Right kidney (tissue), 9 donors: ENCODE results near the gene NTN4.
"Not testable (repeated sequence)": the region's sequence is repeated elsewhere in the genome, so short reads cannot be mapped to it uniquely, and the experiment has no call there.

Experiments used
- DNase-seq: peaks from one replicate; pipeline ENCODE4 v3.0.0-alpha.2; 2016
- long read RNA-seq, 8 donors: transcript quantifications; one replicate each; lab custom pipeline, GENCODE V29; 2026

The NTN4 gene
- long read RNA-seq, donor 1, transcript NTN4-201 (10 exons, 3,615 nt), result major isoform, 17 of 436 reads
- long read RNA-seq, donor 1, partial matches to known transcripts, result 77 of 436 reads
- long read RNA-seq, donor 1, other reads (novel, unspliced or antisense), result 342 of 436 reads
- long read RNA-seq, donor 2, transcript NTN4-201 (10 exons, 3,615 nt), result major isoform, 6 of 13 reads
- long read RNA-seq, donor 2, partial matches to known transcripts, result 7 of 13 reads
- long read RNA-seq, donor 2, other reads (novel, unspliced or antisense), result 0 of 13 reads
- long read RNA-seq, donor 3, transcript NTN4-201 (10 exons, 3,615 nt), result major isoform, 12 of 13 reads
- long read RNA-seq, donor 3, partial matches to known transcripts, result 0 of 13 reads
- long read RNA-seq, donor 3, other reads (novel, unspliced or antisense), result 0 of 13 reads
- long read RNA-seq, donor 4, transcript NTN4-201 (10 exons, 3,615 nt), result major isoform, 10 of 16 reads
- long read RNA-seq, donor 4, partial matches to known transcripts, result 6 of 16 reads
- long read RNA-seq, donor 4, other reads (novel, unspliced or antisense), result 0 of 16 reads
- long read RNA-seq, donor 5, transcript NTN4-201 (10 exons, 3,615 nt), result major isoform, 15 of 15 reads
- long read RNA-seq, donor 5, partial matches to known transcripts, result 0 of 15 reads
- long read RNA-seq, donor 5, other reads (novel, unspliced or antisense), result 0 of 15 reads
- long read RNA-seq, donor 6, transcript NTN4-201 (10 exons, 3,615 nt), result major isoform, 19 of 25 reads
- long read RNA-seq, donor 6, partial matches to known transcripts, result 5 of 25 reads
- long read RNA-seq, donor 6, other reads (novel, unspliced or antisense), result 0 of 25 reads
- long read RNA-seq, donor 7, transcript NTN4-201 (10 exons, 3,615 nt), result major isoform, 15 of 16 reads
- long read RNA-seq, donor 7, partial matches to known transcripts, result 0 of 16 reads
- long read RNA-seq, donor 7, other reads (novel, unspliced or antisense), result 0 of 16 reads
- long read RNA-seq, donor 8, transcript NTN4-201 (10 exons, 3,615 nt), result major isoform, 21 of 27 reads
- long read RNA-seq, donor 8, partial matches to known transcripts, result 5 of 27 reads
- long read RNA-seq, donor 8, other reads (novel, unspliced or antisense), result 0 of 27 reads

DNA sequence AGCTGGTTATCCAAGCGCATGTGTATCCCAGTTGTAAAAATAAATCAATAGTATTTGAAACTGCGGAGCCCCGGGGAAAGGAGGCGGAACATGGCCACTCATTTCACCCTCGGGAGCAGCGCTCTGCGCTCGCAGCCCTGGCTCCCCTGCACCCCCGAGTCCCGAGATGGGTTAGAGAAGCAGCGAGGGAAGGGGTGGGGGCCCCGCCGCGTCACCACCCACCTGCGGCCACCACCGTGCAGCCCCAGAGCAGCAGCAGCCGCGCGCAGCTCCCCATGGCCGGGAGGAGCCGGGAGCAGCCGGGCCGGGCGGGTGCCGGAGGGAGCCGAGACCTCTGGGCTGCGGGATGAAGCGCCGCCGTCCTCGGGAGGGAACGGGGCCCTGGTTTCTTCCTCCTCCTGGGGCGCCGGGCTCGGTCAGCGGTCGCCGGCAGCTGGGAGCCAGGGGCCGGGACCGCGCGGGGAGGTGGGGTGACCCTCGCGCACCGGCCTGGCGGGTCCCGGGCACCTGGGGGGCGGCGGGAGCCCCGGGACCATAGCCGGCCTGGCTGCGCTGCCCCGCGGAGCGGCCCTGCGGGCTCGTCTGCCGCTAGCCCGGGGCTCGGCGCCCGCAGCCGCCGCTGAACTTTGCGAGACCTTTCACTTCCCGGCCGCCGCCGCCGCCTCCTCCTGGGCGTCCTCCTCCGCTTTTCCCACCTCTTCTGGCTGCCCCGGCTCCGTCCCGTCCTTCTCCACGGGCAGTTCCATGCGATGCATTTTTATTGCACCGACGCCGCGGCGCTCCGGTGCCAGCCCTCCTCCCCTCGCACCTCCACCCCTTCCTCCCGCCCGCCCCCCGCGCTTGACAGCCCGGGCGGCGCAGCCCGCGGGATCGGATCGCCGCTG lies at the start of gene NTN4:
NTN4 (minus strand) TSS at position 732 of the 884 bp plus-strand sequence; CDS start at position 277, 455 bp downstream.
- peak; percentile 82 for DNase-seq

DNA sequence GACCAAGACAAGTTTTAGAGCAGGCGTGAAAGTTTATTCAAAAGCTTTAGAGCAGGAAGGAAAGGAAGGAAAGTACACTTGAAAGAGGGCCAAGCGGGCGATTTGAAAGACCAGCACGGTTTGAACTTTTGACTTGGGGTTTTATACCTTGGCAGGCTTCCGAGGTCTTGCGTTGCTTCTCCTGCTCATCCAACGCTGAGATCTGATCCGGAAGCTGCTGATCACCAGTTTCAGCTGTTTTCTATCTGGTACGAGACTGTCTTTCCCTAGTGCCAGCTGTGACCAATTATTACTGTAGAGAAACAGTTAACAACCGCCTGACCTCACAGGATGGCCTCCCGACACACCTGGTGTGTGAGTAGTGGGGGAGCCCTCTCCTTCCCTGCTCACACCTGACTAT lies 47.6 kb upstream of the NTN4 start:
- no peak for DNase-seq

DNA sequence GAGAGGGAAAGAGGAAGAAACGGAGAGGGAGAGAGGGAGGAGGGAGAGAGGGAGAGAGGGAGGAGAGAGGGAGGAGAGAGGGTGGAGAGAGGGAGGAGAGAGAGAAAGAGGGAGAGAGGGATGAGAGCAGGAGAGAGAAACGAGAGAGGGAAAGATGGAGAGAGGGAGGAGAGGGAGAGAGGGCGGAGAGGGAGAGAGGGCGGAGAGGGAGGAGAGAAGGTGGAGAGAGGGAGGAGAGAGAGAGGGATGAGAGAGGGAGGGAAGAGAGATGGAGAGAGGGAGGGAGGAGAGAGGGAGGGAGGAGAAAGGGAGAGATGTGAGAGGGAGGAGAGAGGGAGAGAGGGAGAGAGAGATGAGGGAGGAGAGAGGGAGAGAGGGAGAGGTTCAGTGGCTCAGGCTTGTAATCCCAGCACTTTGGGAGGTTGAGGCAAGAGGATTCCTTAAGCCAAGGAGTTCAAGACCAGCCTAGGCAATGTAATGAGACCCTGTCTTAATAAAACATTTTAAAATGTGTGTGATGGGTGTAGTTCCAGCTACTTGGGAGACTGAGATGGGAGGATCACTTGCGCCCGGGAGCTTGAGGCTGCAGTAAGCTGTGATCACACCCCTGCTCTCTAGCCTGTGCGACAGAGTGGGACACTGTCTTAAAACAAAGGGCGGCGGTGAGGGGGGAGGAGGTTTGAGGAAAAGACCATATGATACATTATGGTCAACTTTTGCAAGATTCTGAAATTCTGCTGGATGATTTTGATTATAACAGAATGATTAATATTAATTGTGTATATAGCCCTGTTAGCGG lies 46.9 kb upstream of the NTN4 start:
- DNase-seq, result no peak

DNA sequence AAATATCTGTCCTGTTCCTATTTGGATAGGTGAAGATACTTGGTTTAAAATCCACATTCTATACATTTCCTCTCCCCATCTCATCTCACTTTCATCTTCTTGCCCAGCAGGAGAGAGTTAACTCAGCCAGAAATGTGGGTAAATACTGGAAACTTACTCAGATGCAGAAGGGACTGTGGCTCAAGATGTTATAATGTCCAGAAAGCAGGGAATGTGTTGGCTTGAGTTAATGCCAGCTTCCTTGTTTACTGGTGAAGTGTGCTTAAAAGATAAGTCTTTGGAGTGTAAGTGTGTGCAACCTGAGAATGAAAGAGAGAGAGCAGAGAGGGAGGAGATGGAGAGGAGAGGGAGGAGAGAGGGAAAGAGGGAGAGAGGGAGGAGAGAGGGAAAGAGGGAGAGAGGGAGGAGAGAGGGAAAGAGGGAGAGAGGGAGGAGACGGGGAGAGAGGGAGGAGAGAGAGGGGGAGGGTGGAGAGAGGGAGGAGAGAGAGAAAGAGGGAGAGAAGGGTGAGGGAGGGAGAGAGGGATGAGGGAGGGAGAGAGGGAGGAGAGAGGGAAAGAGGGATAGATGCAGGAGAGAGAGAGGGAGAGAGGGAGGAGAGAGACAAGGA lies 46.2 kb upstream of the NTN4 start:
- DNase-seq, result no peak

DNA sequence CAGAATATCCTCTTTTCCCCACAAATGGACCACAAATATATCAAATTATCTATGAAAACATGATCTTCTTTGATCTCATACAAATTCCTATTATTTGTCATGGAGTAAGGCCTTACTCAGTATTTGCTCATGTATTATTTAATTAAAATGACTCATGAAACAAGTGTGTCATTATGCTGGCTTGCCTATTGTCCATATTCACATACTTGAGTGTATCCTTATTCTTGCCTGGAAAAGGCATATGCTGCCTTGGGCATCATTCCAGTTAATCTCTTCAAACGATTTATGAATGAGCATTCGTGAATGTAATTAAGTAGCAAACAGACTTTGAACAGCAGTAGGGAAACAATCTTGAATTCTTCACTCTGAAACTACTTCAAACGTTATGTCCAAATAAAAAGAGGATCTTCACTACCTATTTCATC lies 45.6 kb upstream of the NTN4 start:
- no peak for DNase-seq

DNA sequence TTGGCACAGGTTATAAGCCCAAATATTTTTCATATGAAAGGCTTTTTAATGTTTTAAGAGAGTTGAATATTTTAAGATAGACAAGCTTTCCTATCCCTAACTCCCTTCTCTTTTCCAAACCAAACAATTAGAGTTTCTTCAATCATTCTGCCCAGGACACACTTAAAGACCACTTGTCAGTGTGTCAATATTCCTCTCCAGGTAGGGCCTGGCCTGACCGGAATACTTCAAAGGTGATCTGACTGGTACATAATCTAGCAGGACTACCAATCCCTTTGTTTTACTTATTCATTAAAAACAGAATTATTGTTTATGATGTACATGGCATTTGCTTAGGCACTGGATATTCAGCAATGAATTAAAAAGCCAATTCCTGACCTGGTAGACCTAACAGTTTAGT lies 44.0 kb upstream of the NTN4 start:
- no peak for DNase-seq

DNA sequence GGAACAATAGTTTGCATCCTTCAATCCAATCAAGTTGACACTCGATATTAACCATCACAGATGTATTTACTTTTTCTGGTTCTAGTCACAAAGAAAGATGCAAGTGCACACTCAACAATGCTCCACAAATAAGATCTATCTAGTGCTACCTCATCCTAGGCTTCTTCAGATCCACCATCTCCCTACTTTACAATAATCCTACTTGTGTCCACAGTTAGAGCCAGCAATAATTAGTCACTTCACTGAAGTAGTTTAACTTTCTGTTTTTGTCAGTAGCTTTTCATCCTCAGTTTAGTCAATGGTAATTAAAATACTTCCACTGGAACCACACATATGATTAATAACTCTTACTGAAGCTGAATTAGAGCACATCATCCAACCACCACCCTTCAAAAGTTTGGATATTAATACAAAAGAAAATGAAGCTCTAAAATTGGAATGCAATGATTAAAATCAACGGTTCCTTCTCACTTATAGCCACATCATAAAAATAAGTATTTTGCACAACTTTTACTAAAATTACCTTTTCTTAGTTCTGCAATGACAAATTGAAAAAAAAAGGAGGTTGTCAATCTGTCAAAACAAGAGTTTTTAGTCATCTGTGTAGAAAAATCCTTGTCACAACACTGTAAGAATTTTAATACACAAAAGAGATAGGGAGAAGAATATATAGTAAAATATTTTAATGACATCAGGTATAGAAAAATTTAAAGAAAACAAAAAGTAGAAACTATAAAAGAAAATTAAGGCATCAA lies 39.9 kb upstream of the NTN4 start:
- DNase-seq, result no peak

DNA sequence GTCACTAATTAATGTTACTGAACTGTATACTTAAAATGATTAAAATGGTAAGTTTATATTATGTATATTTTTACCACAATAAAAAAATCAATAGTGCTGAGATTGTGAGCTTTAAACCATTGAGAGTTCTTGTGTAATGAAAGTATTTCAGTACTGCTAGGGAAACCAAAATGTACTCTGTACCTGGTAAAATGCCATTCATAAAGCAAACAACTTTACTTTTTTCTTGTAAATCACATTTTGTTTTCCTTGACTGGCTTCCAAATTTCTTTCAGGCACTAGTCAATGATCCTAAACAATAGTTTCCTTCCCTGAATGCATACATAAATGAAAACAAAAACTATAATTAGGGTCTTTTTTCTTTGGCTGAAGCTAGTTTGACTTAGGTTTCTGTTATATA lies 38.8 kb upstream of the NTN4 start:
- no peak for DNase-seq

DNA sequence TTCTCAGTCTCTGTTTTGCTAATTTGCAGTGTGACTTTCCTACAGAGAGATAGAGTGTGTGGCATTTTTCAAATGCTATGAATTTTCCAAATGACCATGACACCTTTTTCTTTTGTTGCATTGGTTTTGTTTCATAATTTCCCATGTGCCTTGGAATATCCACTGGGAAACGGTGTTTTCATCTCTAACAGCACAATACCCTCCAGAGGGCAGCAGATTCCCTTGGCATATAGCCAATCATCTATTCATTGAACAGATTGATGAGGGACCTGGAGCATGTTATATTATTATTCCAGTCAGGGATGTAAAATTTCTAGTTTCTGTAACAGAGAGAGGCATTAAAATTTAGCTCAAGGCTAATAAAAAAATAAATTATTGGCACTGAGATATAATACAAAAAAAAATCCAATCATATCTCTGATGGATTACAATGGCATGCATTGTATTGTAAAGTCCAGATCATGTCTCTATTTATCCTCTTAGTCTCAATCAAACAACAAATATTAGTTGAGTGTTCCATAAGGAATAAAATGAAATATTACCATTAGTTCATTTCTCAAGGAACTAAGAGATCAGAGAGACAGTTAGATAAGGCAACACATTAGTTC lies 29.6 kb upstream of the NTN4 start:
- no peak for DNase-seq

DNA sequence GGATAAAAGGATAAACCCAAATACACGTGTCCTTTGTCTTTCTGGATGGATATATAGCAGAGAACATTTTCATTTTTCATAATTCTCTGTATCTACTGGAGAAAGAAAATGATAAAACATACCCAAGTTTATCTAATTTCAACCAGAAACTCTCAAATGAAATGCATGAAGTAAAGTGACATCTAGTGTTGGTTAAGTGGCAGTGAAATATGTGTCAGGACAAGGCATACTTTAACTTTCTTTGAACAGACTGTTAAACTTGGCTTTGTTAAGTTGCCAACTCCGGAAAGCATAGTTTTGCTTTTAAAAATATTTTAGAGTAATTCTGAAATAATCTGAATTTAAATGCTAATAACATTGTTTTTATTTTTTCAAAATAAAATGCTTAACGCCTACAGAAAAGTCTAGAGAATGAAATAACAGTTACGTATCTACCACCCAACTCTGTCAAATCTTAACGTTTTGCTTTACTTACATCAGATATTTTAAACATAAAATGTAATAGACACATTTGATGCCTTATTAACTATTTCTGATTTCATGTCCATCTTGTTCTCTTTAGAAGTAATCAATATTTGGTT lies 25.2 kb upstream of the NTN4 start:
- DNase-seq, result no peak

DNA sequence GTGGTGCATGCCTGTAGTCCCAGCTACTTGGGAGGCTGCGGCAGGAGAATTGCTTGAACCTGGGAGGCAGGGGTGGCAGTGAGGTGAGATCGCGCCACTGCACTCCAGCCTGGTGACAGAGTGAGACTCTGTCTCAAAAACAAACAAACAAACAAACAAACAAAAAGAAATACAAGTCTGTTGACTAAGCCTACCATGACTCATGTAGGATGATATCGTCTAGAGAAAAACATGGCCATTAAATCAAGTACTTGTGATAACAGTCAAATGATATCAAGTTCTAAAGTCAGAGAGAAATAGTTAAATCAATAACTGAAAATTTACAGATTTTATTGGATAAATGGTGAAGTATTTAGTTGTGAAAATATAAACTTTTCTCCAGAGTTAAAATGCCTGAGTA lies 21.6 kb upstream of the NTN4 start:
- DNase-seq, result not testable (repeated sequence)

DNA sequence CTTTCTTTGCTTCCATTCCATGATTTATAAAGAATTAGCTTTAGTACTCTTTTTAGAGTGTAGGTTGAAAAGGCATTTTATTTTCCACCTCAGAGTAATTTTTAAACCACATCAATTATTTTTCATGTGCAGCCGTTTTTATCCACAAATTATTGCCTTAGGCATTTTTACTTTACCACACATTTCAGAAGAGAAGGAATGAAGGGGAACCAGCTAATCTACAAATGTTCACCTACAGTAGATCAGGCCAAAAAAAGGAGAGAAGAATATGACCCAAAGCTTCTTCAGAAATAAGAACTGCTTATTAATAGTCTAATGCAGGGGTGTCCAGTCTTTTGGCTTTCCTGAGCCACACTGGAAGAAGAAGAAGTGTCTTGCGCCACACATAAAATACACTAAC lies 19.8 kb upstream of the NTN4 start:
- no peak for DNase-seq

DNA sequence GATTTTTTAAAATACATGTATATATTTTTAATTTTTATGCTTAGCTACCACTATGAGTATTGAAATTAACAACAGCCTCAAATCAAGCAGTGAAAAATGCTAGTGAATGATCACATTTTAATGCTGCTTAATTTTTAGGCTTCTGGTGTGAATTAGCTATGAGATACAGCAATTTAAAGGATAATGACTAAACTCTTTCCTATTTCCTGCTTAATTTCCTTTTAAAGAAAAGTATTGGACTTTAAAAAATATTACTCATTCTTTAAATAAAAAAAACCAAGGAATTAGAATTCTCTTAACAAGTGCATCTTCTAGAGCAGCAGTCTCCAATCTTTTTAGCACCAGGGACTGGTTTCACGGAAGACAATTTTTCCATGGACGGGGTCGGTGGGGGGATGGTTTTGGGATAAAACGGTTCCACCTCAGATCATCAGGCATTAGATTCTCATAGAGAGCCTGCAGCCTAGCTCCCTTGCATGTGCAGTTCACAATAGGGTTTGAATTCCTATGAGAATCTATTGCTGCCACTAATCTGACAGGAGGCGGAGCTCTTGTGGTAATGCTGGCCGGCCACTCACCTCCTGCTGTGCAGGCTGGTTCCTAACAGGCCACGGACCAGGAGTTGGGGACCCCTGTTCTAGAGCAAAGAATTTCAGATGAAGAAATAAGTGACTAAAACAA lies 18.6 kb upstream of the NTN4 start:
- DNase-seq, result no peak

DNA sequence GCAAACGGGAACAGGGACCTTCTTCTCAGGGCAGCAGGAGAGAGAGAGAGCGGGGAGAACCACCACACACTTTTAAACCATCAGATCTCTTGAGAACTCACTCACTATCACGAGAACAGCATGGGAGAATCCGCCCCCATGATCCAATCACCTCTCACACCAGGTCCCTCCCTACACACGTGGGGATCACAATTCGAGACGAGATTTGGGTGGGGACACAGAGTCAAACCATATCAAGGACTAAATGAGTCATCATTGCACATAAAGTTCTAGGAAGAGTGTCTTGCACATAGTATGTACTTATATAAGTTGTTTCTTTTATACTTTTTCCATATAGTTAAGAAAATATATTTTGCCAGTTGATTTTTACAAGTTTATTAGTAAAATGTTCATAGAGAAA lies 17.6 kb upstream of the NTN4 start:
- DNase-seq, result no peak

DNA sequence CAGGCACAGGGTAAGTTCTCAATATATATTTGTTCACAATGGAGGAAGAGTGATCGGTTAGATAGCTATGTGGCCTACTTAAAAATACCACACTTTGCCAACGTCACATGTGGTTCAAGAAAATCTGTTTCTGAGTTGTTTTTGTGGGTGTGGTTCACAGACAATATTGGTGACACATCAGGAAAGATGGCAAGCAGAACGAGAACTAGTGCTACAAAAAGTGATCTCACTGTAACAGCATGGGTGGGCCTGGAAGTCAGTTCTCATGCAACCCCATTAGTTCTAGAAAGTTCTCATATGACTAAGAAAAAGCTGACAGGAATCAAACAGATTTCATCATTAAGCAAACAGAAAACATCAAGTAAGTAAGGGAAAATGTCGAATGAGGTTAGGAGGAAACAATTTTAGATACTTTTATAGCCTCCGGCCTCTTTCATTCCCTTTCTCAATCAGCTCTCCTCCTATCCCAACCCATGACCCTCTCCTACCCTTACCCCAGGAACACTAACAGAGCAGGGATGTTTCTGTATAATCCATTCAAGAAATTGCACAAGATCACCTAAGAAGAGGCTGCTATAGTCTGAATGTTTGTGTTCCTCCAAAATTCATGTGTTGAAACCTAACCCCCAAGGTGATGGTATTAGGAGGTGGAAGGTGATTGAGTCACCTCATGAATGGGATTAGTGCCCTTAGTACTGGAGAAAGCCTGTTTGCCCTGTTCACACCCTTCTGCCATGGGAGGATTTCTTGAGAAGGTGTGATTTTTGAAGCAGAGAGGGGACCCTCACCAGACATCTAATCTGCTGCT lies 15.5 kb upstream of the NTN4 start:
- no peak for DNase-seq

DNA sequence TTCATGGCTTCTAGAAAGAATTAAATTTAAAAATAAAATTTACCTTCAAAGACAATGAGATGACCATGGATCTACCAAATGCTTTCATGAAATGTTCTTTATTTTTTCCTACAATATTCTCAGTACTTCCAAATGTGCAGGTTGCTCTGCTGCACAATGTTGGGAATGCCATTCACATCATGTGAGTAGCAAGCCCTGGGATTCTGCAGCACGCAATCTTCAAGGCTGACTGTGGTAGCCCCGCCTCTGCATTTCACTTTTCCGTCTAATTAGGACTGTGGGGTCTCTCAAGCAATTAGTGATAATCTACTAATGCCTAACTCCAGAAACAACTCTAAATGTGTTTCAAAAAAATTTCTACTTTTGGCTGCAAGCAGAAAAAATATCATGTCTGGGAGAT lies 13.7 kb upstream of the NTN4 start:
- no peak for DNase-seq

DNA sequence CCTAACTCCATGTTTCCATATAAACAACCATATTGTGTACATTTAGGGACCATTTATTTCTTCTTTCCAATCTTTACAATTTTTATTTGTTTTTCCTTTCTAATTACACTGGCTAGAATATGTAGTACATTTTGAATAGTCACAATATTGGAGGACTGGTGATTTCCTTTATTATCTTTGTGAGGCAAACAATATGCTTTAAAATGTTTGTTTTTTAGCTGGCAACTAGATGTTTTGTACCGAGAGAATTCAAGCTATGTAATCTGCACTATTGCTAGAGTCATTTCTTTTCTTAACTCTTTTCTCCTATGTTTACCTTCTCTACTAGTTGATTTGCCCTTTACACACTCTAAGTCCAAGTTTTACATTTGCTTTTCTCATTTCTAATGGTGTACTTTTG lies 13.3 kb upstream of the NTN4 start:
- no peak for DNase-seq
